Mesenteric fat pad (tissue), 1 donor: ENCODE data around the gene ETFBKMT. TPM values are rescaled to one million over a fixed set of nuclear protein-coding genes. Genes with fewer than 3 reads are reported as not detected.
"Not testable (repeated sequence)": the region's sequence is repeated elsewhere in the genome, so short reads cannot be mapped to it uniquely, and the experiment has no call there.

Source experiments
- DNase-seq: peaks from one replicate; pipeline ENCODE4 v3.0.0-alpha.2; 2020; ENCODE audit warnings: low spot score
- total RNA-seq: library from RNA; stranded (reverse); fragmentation: NEBNext Ultra II Directional; extraction: Animal tissue kit (Norgen Biotek cat#: 25700); gene quantifications from one replicate; pipeline ENCODE4 v1.2.1, GENCODE V29; 2021
- donor health status: DM: yes; HTN: yes; CAD: no.

Gene ETFBKMT
- total RNA-seq, 1 donor from 2014 or later: 3.3 TPM

- no peak for DNase-seq
These were observed 4.3 kb upstream of the ETFBKMT start for GRCh38 chr12:31655208-31655607.

- no peak for DNase-seq
These were observed 3.7 kb upstream of the ETFBKMT start for GRCh38 chr12:31655792-31656191.

- no peak for DNase-seq
These were observed 909 bp upstream of the ETFBKMT start for GRCh38 chr12:31658471-31659086.

DNA sequence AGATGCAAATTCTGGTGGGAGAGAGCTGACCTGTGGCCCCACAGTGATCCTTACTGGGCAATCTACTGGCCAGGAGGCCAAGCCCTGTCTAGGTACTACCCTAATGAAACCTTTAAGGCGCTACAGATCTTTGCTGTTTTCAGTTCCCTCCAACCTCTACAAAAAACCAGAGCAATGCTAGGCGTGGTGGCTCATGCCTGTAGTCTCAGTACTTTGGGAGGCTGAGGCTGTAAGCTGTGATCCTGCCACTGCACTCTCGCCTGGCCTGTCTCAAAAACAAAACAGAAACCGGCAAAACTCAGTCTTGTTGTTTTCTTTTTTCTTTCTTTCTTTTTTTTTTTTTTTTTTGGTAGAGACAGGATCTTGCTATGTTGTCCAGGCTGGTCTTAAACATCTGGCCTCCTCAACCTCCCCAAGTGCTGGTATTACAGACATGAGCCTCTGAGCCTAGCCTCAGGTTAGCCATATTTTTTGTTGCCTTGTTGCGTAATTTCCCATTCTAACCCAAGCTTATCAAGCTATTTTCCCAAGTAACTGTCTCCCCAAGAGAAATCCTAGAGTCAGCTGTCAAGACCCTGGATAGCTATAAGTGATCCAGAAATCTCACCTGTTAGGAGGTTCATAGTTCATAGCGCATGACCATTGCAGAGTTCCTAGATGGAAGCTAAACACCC is 2.8 kb downstream of the ETFBKMT start:
- no peak for DNase-seq

DNA sequence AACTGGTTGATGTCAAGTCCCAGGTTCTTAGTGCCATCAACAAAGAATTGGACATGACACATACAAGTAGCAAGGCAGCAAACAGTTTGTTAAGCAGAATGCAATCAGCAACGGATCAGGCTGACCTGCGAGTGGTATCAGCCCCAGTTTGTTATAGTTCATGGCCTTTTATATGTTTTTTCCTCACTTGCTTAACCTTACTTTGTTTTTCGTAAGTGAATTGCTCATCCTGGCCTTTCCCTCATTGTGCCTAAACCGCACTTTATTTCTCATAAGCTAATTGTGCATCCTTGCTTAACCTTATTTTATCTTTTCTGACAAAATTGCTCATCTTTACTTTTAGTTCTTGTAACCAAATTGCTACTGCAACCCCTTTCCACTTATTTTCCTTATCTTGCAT is 4.1 kb downstream of the ETFBKMT start:
- no peak for DNase-seq

GRCh38 chr12:31664038-31664437 is 4.5 kb downstream of the ETFBKMT start:
- no peak for DNase-seq

DNA sequence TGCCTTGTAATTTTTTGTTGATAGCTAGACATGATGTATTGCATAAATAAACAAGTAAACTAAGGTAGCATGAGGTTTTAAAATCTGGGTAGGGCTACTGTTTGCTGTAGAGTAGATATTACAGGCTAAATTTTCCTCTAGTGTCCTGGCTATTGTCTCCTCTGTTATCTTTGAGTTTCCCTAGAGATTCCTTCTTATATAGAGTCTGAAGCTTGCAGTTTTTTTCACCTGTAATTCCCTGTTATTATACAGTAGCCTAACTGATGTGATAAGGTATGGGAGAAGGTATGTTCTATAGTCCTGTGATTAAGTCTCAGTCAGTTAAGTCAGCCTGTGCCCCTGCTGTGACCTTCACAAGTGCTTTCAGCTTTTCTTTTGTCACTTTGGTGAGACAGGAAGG is 9.5 kb downstream of the ETFBKMT start:
- no peak for DNase-seq

- not testable (repeated sequence) for DNase-seq
These were observed 10.1 kb downstream of the ETFBKMT start for GRCh38 chr12:31669582-31669981.

GRCh38 chr12:31672521-31672920 is 13.0 kb downstream of the ETFBKMT start:
- DNase-seq: no peak

DNA sequence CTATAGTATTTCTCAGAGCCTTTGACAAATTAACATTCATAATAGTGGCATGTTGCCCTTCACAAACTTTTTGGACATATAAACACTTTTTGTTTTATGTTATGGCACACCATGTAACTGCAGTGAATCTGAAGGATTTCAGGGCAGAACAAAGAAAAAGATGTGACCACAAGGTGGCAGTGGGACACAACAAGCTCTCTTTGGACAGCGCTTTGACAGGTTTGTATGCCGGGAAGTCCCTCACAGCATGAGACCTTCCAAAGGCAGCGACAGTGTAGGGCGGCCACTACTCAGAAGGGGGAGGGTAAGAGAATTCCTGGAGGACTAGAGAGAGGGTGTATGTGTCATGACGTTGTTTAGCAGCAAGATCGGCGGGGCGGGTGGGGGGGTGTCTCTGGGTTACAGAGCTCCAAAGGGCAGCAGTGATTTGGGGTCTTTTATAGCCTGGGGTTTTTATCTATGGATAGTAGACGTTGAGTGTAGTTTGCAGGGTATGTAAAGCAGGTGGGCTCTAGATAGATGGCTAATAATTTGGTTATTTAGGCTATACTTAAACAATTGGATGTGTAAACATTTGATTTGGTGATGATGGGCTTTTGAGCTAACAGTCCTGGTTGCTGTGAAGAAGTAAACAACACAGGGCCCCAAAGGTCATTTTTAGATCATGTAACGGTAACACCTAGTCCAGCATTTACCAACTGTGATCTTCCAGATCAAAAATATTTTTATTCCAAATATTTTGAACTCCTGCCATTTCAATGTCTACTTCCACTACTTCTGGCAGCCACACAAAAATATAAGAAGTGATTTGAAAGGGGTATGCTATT is 22.9 kb downstream of the ETFBKMT start:
- DNase-seq: no peak

GRCh38 chr12:31685801-31686200 is 26.3 kb downstream of the ETFBKMT start:
- DNase-seq: no peak

GRCh38 chr12:31687101-31687527 is 27.6 kb downstream of the ETFBKMT start:
- no peak for DNase-seq

DNA sequence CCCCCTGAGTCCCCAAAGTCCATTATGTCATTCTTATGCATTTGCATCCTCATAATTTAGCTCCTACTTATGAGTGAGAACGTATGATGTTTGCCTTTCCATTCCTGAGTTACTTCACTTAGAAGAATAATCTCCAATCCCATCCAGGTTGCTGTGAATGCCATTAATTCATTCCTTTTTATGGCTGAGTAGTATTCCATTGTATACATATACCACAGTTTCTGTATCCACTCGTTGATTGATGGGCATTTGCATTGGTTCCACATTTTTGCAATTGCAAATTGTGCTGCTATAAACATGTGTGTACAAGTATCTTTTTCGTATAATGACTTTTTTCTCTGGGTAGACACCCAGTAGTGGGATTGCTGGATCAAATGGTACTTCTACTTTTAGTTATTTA is 30.4 kb downstream of the ETFBKMT start:
- not testable (repeated sequence) for DNase-seq

GRCh38 chr12:31702047-31702446 is 42.6 kb downstream of the ETFBKMT start:
- DNase-seq: no peak

DNA sequence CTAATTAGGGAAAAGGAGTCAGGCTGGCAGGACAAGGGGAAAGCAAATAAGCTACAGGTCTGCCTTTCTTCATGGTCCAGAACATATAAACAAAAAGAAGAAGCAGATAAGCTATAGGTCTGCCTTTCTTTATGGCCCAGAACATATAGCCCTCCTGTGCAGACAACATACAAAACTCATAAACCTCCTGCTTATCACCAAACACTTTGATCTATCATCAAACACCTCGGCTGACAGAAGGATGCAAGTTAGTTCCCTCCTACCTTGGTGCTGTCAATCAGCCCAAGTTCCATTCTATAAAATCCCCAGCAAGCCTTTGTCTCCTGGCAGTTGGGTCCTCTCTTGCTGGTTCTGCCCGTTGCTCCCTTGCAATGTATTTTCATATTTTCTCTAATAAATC is 46.1 kb downstream of the ETFBKMT start:
- DNase-seq: no peak

- not testable (repeated sequence) for DNase-seq
These were observed 48.6 kb downstream of the ETFBKMT start for GRCh38 chr12:31708118-31708517.

GRCh38 chr12:31710021-31710818 is 50.7 kb downstream of the ETFBKMT start:
- no peak for DNase-seq

GRCh38 chr12:31712877-31713276 is 53.4 kb downstream of the ETFBKMT start:
- DNase-seq: no peak

- DNase-seq: no peak
These were observed 55.2 kb downstream of the ETFBKMT start for GRCh38 chr12:31714406-31715271.

GRCh38 chr12:31715283-31715825 is 55.9 kb downstream of the ETFBKMT start:
- DNase-seq: no peak
